ENCODE data around the gene MAGEA1. TPM values are rescaled to one million over a fixed set of nuclear protein-coding genes. Genes with fewer than 3 reads are reported as not detected.
"Not testable (repeated sequence)": the region's sequence is repeated elsewhere in the genome, so short reads cannot be mapped to it uniquely, and the experiment has no call there.

MAGEA1 gene, protein sequence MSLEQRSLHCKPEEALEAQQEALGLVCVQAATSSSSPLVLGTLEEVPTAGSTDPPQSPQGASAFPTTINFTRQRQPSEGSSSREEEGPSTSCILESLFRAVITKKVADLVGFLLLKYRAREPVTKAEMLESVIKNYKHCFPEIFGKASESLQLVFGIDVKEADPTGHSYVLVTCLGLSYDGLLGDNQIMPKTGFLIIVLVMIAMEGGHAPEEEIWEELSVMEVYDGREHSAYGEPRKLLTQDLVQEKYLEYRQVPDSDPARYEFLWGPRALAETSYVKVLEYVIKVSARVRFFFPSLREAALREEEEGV
- not detected for total RNA-seq

DNA sequence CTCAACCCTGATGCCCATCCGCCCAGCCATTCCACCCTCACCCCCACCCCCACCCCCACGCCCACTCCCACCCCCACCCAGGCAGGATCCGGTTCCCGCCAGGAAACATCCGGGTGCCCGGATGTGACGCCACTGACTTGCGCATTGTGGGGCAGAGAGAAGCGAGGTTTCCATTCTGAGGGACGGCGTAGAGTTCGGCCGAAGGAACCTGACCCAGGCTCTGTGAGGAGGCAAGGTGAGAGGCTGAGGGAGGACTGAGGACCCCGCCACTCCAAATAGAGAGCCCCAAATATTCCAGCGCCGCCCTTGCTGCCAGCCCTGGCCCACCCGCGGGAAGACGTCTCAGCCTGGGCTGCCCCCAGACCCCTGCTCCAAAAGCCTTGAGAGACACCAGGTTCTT, at the start of gene MAGEA1:
Gene MAGEA1 (plus strand): TSS at position 154 of the 400 bp plus-strand sequence. CDS start 3,106 bp downstream, outside the sequence.
- TF ChIP-seq, protein P1, sequence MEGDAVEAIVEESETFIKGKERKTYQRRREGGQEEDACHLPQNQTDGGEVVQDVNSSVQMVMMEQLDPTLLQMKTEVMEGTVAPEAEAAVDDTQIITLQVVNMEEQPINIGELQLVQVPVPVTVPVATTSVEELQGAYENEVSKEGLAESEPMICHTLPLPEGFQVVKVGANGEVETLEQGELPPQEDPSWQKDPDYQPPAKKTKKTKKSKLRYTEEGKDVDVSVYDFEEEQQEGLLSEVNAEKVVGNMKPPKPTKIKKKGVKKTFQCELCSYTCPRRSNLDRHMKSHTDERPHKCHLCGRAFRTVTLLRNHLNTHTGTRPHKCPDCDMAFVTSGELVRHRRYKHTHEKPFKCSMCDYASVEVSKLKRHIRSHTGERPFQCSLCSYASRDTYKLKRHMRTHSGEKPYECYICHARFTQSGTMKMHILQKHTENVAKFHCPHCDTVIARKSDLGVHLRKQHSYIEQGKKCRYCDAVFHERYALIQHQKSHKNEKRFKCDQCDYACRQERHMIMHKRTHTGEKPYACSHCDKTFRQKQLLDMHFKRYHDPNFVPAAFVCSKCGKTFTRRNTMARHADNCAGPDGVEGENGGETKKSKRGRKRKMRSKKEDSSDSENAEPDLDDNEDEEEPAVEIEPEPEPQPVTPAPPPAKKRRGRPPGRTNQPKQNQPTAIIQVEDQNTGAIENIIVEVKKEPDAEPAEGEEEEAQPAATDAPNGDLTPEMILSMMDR (IDR thresholded peaks at IDR 0.05 in 4 of 5, conservative IDR thresholded peaks at IDR 0.05 in 1 of 5), result no peak
- no peak for TF ChIP-seq POLR2A (IDR thresholded peaks at IDR 0.05)
- Histone ChIP-seq H3K4me1 (no peaks in the 10 kb centered on the region), H3K36me3 (no peaks in the 10 kb centered on the region), H3K27ac (no peak within 1 kb of the TSS), H3K9me3 (no peaks in the 10 kb centered on the region), H3K27me3 (no peaks in the 10 kb centered on the region), H3K4me3 (no peak within 1 kb of the TSS)
- ATAC-seq (no peak), DNase-seq (no peak)
- in situ Hi-C loops (cut with MboI; ENCODE audit: low sequenced_read_pairs in 4 of 4), result no loop called here
- intact Hi-C loops (cut with DNase I; ENCODE audit: low total_unique reads), result no loop called here

DNA sequence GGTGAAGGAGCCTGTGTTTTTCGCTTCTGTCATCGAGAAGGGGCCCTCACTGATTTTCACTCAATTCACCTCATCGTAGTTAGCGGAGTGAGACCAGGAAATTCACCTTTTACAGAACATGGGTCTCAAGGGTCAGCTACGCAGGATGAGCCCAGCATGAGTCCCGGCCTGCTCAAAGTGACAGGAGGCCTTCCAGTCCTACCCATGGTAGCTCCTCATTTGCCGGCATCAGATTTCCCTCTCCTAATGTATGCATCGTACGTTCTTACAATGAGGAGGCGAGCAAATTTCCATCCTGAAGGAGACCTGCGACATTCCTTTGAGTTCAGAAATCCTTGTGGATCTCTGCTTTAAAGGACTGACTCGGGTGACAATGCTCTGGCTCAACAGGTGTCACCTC, 46.2 kb upstream of the MAGEA1 start:
- H3K4me1 ChIP-seq; H3K4me3 ChIP-seq; ATAC-seq; in situ Hi-C loops (cut with MboI; ENCODE audit: low sequenced_read_pairs in 4 of 4); DNase-seq; H3K27ac ChIP-seq; H3K27me3 ChIP-seq; H3K9me3 ChIP-seq; intact Hi-C loops (cut with DNase I; ENCODE audit: low total_unique reads); H3K36me3 ChIP-seq: not testable (repeated sequence)

DNA sequence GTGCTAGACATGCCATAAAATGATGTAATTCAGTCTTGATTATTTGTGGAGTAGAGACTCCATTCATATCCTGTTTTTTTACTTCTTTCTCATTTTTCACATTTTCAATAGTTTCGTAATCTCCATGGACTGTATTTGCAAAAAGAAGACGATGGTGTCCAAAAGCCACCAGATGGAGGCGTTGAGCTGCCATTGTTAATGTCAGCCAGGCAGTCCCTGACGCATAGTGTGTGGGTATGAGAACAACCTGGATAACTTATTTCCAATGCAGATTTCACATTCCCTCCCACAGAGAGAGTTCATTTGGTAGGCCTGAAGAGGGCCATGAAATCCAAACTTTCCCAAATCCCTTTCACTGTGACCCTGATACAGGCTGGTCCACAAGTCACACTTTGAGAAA, 40.0 kb upstream of the MAGEA1 start:
- ATAC-seq; H3K27me3 ChIP-seq; intact Hi-C loops (cut with DNase I; ENCODE audit: low total_unique reads): not testable (repeated sequence)

DNA sequence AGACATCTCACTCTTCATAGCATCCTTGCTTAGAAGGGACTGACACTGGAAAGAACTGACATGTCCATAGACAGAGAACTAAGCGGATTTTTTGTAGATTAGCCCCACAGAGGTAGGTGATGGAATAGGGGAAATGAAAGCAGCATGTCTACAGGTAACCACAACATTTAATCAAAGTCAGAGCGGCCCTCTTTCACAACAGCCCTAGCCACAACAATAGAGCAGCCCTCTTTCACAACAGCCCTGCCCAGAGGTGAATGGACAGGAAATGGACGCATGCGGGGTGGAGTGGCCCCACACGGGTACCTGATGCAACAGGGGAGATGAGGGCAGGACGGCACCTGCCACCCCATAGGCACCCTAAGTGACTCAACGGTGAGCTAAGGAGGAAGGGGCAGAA, 32.8 kb upstream of the MAGEA1 start:
- ATAC-seq; H3K36me3 ChIP-seq; in situ Hi-C loops (cut with MboI; ENCODE audit: low sequenced_read_pairs in 4 of 4); H3K4me3 ChIP-seq; intact Hi-C loops (cut with DNase I; ENCODE audit: low total_unique reads); H3K4me1 ChIP-seq; DNase-seq; H3K9me3 ChIP-seq; H3K27me3 ChIP-seq; H3K27ac ChIP-seq: not testable (repeated sequence)

More for the DNA sequence above, 40.0 kb upstream of the MAGEA1 start:
- DNase-seq; H3K4me1 ChIP-seq; H3K36me3 ChIP-seq; H3K9me3 ChIP-seq; in situ Hi-C loops (cut with MboI; ENCODE audit: low sequenced_read_pairs in 4 of 4); H3K27ac ChIP-seq; H3K4me3 ChIP-seq: not testable (repeated sequence)

DNA sequence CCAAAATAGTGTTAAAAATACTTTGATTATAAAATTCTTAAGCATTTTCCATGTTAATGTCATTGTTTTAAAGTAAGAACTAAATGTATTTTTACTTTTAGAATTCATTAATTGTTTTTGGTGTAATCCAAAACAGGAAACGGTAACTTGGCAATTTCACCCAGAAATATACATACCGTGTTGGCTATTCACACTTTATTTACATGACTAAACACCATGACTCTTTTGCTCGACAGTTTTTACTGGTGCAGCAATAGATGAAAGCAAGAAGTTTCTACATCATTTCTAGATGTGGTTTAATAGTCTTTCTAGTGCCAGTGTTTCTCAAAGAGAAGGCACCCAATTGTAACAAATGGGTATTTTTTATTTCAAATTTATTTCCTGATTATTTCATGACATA, 25.6 kb upstream of the MAGEA1 start:
- H3K4me1 ChIP-seq, result no peaks in the 10 kb centered on the region
- H3K36me3 ChIP-seq, result no peaks in the 10 kb centered on the region
- no peak overlapping the region for H3K4me3 ChIP-seq
- no peak for ATAC-seq
- no peak overlapping the region for H3K27ac ChIP-seq
- TF ChIP-seq, protein P1 (IDR thresholded peaks at IDR 0.05 in 4 of 5, conservative IDR thresholded peaks at IDR 0.05 in 1 of 5), result no peak
- TF ChIP-seq POLR2A (IDR thresholded peaks at IDR 0.05), result no peak
- no peak for DNase-seq
- intact Hi-C loops (cut with DNase I; ENCODE audit: low total_unique reads) (no loop called here), in situ Hi-C loops (cut with MboI; ENCODE audit: low sequenced_read_pairs in 4 of 4) (loop anchor here in 1 of 4 donors (25.0 kb wide), 1 partner anchor 209 kb away; no protein-coding TSS in a partner anchor)
- peaks cover 0 to 4% (median 0%) of the 10 kb centered on the region in 3 donors for H3K27me3 ChIP-seq
- H3K9me3 ChIP-seq, result no peaks in the 10 kb centered on the region

DNA sequence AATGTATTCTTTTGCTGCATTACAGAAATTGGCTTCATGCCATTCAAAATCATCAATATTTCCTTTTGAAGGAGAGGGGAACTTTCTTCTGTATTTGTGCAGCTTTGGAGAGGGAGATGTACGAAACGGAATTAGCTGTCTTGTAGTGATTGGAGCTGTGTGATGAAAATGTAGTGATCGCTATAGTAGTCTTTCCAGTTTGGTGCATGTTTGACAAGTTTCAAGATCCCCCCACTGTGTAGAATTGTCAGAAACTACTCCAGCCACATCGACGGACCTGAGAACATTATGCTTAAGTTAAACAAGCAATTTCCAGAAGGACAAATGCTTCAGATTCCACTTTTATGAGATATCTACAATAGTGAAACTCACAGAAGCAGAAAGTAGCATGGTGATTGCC, 21.6 kb upstream of the MAGEA1 start:
- Histone ChIP-seq H3K4me1 (no peaks in the 10 kb centered on the region), H3K4me3 (no peak overlapping the region), H3K27ac (no peak overlapping the region), H3K36me3 (no peaks in the 10 kb centered on the region), H3K27me3 (no peaks in the 10 kb centered on the region), H3K9me3 (no peaks in the 10 kb centered on the region)
- TF ChIP-seq, protein P1 (IDR thresholded peaks at IDR 0.05 in 4 of 5, conservative IDR thresholded peaks at IDR 0.05 in 1 of 5), result no peak
- no peak for TF ChIP-seq POLR2A (IDR thresholded peaks at IDR 0.05)
- ATAC-seq, result no peak
- no peak for DNase-seq
- intact Hi-C loops (cut with DNase I; ENCODE audit: low total_unique reads) (no loop called here), in situ Hi-C loops (cut with MboI; ENCODE audit: low sequenced_read_pairs in 4 of 4) (loop anchor here in 1 of 4 donors (25.0 kb wide), 1 partner anchor 205 kb away; no protein-coding TSS in a partner anchor)
